NCI-H2171 treated with DMSO at 0.1 percent for 48 hours (cell line): ENCODE measurements around the gene CLCN7.

ENCODE experiments used
- DNase-seq: peaks from one replicate; lab custom pipeline; 2025; lab: John Stamatoyannopoulos, UW

CLCN7 gene

DNA sequence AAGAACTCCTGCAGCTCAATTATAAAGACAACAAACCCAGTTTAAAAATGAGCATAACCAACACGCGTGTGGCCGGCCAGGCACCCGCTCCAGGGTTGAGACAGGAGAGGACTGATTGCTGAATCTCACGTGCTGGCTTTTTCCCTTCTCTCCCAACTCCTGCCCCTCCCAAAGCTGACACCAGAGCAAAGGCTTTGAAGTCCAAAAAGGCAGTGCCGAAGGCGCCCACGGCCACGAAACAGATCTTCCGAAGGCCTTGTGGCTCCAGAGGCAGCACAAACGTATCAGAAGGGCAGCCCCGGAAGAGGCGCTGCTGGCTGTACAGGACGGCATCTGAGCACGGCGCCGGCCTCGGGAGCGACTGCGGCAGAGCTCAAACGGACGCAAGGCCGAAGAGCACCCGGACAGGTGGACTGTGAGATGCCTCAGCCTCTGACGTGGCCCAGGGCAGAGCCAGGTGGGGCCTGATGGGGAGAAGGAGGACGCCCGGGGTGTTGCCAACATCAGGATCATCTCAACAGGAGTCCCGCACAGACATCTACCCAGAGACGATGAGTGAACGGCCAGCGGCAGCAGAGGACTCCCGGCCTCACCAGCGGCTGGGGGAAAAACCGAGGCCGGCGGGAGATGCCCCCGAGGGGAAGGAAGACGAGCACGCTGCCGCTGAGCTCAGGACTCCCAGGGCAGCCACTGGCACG, 10.5 kb downstream of the CLCN7 start:
- DNase-seq, result no peak

DNA sequence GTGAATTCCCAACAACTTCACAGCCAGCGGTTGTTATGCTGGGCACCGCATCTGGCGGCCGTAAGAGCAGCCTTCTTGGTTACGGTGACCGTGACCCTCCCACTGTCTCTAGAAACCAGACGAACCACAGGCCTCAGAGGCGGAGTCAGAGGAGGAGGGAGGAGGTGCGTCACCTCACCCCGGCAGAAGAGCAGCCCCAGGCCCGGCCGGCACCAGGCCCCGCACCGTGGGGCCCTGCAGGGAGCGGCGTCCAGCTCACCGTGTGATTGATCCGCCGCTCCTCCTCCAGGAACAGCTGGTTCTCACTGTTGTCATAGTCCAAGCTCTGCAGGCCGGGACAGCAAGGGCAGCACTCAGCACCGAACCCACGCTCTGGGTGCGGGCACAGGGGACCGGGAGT, 13.7 kb downstream of the CLCN7 start:
- DNase-seq, result no peak

DNA sequence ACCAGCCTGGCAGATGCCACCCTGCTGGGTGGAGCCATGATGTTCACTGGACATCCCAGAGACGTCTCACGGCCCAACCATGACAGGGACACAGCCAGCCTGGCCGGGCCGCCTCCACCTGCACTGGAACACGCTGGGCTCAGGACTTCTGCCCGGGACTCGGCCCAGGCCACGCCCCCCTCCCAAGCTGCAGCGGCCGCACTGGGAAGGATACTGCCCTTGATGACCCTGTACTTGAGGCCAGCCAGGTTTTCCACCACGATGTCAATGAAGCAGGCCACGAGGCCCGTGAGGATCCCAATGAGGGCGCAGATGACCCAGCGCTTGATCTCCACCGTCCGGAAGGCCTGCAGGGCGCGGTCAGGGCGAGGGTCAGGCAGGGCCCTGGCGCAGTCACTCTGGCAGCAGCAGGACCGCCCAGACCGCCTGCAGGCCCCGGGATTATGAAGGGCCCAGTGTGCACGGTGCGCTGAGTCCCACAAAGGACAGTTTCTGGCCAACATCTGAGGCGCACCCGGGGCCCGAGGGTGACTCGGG, 14.2 kb downstream of the CLCN7 start:
- no peak for DNase-seq

DNA sequence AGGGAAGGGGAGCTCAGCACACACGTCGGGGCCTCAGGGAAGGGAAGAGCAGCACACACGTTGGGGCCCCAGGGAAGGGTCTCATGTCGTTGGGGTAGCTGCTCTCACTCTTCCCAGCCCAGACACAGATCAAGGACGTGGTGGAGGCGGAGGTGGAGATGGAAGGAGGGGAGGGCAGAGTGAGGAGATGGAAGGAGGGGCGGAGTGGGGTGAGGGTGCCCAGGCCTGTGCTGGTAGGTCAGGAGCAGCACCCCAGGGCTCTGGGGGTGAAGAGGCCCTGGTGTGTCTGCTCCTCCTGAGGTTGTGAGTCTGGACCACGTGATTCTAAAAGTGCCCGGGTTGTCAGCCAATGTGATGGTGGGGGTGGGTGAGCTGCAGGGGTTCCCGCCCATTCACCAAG, 14.9 kb downstream of the CLCN7 start:
- no peak for DNase-seq

DNA sequence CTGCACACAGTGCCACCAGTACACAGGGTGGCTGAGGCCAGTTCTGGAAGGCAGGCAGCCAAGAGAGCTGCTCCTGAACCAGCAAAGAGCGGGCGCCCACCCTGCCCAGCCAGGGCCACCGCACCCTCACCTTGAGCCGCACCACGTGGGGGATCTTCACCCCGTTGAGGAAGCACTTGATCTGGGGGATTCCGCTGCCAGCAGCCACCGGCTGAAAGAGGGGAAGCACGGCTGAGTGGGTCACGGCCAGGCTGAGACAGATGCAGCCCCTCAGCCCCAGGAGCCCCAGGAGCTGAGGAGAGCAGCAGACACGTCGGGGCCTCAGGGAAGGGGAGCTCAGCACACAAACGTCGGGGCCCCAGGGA, 15.9 kb downstream of the CLCN7 start:
- no peak for DNase-seq

DNA sequence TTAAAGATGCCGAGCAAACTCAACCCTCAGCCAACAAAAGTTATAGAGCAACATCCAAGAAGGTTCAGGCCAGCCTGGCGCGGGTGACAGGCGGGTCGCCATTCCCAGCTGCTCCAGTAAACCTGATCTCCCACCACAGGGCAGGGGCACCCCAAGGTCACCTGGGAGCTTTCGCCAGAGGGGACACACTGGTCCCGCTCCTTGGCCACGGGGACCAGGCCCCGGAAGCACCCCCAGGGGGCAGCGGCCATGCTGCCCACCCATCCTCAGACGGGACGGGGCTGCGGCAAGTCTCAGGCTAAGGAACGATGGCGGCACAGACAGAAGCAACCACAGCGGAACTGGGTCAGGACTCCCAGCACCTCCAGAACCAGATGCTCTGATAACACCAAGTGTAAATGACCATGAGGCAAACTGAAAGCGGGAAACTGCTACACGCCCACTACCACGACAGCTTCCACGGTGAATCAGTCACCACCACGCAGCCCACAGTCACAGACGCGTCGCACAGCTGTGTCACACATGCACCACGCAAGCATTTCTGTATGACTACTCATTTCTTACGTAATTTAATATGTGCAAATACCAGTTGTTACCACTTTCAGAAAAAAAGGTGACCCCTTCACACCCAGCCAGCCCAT, 16.4 kb downstream of the CLCN7 start:
- DNase-seq, result no peak

DNA sequence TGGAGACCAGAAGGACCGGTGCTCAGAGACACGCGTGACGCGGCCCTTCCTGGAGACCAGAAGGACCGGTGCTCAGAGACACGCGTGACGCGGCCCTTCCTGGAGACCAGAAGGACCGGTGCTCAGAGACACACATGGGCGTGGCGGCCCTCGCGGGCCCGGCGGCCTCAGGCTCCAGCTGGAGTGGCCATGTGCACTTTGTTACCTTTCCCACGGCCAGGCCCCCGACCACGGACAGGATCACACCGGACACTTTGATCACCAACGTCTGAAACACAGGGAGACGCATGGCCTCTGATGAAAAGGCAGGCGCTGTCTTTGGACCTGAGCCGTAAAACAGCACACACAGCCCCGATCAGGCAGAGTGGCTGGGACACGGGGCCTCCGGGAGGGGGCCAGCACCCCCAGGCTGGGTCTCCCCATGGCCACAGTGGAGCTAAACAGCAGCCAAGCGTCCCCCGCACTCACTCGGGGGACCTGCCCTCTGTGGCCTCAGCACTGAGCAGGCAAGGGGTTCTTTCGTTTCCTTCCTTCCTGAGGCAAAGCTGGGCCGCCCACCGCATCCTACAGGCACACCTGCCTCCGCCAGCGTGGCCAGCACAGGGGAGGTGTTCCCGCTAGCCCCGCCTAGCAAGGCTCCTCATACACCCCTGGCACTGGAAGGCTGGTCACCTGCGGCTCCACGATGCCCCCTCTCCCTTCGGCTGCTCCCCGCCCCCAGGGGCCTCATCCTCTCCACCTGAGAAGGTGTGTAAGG, 17.2 kb downstream of the CLCN7 start:
- DNase-seq, result no peak

DNA sequence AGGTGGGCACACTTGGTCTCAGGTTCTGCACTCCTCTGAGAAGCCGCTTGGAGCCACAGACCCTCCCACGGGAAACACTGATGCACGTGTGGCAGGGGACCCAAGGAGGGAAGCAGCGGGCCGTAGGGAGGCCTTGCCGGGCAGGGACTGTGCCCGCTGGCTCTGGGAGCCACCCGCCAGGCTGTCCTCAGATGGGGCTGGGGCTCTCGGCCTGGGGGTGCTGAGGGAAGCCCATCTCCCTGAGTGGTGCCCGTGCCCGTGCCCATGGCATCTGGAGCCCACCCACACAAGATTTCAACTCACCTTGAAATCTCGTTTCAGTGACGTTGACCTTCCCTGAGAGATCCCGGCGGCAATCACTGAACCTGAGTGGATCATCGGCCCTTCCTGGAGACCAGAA, 17.9 kb downstream of the CLCN7 start:
- no peak for DNase-seq

DNA sequence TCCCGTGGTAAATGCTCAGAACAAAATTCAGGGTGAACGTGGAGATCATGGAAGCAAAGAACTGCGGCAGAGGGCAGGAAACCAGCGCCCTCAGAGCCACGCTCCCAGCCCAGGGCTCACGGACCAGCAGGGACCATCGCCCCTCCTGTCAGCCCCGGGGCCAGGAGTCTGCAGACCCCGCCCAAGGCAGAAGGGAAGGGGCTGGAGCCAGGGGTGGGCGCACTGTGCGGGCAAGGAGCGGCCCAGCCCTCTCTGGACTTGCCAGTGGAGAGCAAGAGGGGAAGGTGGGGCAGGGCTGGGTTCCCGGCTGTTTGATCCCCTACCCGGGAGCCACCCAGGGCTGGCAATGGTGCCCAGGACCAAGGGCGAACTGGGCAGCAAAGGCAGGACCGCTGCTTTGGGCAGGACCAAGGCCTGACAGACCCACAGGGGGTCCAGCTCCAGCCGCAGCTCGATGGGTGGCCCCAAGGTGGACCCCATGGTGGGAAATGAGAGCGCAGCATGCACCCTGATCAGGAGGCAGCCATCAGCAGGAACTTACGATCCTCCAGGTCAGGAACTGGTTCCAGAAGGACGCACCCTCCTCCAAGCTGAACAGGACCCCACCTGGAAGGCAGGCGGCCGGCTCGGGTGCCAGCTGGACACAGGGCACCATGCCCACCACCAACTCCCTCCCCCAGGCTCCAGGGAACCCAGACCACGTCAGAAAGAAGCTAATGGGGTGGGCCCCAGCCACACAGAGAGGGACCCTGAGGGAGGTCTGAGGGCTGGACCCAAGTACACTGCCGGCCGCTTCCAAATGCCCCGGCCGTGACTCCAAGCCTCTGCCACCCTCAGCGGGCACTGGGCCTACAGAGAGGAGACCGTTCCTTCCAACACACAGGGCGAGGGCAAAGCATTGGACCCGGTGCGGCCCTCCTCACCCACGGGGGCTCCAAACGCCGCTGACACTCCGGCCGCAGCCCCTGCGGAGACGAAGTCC, 19.3 kb downstream of the CLCN7 start:
- no peak for DNase-seq

DNA sequence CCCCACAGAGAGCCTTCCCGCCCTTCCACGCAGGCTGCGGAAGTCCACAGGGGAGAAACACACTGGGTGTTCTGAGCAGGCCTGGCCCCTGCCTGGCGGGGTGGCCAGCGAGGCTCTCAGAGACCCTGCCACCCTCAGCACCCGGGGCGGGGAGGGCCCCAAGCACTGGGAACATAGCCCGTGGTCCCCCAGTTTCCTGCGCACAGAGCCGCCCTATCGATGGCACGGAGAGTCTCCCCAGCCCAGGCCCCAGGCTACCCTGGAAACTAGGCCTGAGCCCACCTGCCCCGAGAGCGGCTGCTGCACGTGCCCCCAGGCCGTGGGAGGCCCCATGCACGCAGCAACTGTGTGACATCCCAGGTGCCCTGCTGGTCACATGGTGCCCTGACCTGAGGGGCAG, 20.3 kb downstream of the CLCN7 start:
- no peak for DNase-seq

DNA sequence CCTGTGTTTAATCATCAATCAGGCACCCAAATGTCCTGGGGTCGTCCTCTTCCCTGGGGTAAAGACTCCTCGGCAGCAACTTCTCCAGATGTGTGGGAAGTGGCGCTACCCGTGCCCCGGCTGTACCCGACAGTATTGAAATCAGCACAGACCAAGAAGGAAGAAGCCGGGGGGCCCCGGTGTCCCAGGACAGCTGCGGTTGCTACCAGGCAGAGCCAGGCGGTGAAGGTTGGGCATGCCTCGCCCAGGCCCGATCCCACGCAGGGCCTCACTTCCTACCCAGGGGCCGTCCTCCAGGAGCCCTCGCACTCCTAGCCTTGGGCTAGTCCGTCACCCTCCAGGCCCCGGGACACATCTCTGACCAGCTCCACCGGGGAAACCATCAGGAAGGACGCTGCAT, 21.5 kb downstream of the CLCN7 start:
- no peak for DNase-seq

DNA sequence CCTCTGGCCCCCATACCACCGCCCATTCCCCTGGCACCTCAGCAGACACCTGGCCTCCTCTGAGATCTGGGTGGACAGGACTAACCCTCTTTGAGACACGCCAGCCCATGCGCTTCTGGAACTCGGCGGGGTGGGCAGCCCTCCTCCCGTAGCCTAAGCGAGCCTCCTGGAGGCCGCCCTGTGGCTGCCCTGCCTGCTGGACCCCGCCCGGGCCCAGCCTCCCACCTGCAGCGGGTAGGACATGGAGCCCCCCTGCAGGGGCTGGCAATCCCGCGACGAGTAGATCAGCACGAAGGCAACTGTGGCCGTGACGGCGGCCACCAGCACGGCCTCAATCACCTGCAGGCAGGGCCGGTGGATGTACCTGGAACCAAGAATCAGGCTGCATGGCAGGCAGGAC, 22.3 kb downstream of the CLCN7 start:
- DNase-seq, result no peak

DNA sequence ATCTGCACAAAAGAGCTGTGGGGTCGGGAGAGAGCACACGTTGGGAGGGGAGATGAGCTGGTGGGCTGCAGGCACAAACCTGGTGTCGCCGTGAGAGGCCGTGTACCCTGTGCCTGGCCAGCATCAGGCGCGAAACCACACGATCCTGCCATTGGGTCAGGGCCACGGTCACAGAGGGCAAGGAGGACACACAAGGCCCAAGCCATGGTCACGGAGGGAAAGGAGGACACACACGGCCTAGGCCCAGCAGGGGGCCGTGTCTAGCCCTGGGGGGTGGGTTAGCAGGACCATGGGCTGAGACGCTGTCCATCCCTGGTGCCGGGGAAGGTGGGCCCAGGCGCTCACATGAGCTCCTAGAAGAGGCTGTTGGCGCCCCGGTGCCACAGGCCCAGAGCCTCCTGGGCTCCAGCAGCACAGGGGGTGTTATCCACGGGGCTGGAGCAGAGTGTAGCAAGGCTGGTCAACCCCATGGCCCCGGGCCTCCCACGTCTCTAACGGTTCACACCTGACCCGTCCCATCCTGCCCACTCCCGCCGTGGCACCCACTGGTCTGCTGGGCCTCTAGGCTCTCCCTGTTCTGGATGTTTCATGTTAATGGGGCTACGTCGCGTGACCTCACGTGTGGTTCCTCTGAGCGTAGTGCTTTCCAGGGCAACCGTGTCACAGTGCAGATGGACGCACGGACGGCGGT, 23.0 kb downstream of the CLCN7 start:
- no peak for DNase-seq

DNA sequence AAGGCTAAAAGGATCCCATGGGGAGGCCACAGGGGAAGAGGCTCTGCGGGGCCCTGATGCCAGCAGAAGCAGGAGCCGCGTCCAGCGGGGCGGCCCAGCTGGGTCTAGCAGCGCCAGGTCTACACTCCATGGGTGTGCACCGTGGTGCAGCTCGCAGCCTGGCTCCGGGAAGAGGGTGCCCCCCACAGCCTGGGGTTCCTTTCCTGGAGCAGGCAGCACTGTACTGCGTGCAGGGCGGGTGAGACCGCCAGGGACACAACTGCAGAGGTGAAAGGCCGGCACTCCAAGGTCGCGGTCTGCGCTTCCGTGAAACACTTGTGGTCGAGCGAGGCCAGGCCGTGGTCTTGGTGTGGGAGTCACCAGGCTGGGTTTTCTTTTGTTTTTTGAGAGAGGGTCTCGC, 24.0 kb downstream of the CLCN7 start:
- DNase-seq, result no peak

DNA sequence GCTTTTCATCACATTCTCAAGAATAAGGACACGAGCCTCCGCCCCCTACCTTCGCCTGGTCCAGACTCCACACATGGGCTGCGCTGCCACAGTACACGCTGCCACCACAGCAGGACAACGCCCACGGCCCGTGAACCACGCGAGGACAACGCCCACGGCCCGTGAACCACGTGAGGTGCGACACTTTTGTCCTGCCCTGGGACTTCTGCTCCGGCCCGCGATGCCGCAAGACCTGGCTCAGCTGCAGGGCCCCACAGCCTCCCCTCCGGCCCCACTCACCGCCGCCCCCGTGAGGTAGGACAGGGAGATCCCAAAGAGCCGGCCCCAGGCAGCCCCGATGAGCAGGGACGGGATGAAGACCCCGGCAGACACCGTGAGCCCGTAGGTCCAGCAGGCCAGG, 24.6 kb downstream of the CLCN7 start:
- DNase-seq, result no peak

DNA sequence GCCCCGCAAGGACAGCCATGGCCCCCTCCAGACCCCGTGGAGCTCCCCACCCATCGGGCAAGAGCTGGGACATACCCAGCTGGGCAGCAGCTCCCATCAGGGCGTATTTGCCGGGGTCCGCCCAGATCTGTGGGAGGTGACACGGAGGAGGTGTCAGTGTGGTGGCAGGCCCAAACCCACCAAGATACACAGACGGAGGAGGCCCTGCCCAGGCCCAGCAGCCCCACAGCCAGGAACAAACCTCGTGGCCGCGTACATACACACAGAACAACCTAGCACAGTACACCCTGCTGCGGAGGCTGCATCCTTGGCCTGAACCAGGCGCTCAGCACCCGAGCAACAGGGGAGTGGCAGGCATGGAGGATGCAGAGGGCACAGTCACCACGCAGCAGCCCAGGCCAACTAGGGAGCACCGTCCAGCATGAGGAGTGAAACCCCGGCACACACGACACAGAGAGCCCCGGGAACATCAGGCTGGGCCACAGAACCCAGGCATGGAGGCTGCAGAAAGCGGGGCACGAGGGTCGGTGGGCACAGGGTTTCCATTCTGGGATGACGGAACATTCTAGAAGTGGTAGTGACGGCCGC, 25.5 kb downstream of the CLCN7 start:
- no peak for DNase-seq

DNA sequence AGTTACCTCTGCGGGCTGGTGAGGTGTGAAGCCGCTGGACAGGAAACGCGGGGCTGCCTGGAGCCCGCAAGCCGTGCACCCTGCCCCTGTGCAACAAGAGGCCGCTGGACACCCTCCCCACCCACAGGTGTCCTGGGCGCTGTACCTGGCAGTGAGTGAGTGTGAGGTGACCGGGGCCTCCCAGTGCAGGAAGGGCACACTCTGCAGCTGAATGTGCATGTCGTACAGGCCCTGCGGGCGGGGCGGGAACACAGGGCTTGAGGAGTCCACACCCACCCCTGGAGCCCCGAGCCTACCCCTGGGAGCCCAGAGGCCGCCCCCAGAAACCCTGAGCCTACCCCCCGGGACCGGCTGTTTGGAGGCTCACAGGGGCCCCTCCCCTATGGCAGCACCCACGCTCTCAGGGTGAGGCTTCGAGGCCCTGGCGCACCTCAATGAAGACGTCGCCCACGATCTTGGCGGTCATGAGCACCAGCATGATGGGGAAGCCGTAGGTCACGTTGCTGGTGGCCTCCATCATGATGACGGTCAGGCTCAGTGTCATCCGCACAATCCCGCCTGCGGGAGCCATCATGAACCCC, 26.2 kb downstream of the CLCN7 start:
- no peak for DNase-seq

DNA sequence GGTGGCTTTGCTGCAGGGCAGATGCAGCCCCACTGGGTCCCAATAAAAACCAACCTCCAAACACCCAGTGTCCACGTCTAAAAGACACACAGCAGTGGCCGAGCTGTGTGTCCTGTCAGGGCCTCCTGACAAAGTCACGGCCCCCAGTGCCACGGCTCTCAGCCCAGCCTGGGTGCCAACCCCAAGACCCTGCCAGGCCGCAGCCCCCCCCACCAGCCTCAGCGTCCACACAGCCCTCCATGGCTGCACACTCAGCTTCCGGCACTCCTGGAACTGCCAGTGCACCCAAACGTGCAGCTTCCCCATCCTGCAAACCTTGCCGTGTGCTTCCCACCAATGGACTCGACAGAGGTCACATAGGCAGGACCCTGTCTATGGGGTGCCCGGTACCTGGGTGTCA, 26.9 kb downstream of the CLCN7 start:
- DNase-seq, result no peak

DNA sequence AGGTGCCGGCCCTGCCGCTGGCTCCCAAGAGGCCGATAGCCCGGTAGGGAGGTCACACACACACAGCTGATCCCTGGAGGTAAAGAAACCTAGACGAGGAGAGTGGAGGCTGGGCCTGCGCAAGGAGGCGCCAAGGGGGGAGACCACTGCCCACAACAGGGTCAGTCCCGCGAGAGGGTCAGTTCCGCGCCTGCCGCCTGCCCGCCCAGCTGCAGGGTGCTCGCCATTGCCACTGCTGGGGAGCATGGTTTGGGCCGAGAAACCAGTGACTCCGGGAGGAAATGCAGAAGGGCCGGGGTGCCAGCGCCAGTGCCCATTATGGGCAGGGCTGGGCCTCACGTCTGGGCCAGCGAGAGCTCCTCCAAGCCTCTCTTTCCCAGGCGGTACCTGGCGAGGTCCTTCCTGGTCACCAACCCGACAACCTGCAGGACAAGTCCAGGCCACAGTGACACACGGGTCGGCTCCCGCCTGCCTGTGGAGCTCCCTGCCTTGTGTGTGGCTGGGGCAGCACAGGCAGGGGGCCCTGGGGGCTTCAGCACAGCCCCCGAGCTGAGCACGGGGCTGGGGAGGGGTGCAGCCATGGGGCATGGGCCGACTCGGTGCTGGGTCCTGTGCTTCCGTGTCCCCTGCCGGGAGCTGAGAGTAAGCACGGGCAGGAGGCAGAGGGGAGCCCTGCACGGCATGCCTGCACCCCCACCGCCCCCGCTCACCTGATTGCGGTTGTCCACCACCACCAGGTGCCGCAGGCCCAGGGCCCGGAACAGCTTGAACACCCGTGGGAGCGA, 28.3 kb downstream of the CLCN7 start:
- no peak for DNase-seq
